Choroid plexus epithelial cell (primary cell): ENCODE results near the gene RABEPK.
"Not testable (repeated sequence)": the region's sequence is repeated elsewhere in the genome, so short reads cannot be mapped to it uniquely, and the experiment has no call there.

ENCODE experiments used
- DNase-seq: peaks from one replicate; pipeline ENCODE4 v3.0.0-alpha.2; 2010; ENCODE audit warnings: low read depth
- H3K4me3 ChIP-seq: 2 replicates; pipeline ENCODE4 v1.5.1; 2011; ENCODE audit warnings: low read depth, mild to moderate bottlenecking, control low read depth, low read length, moderate library complexity
- CTCF ChIP-seq: conservative IDR thresholded peaks from 2 replicates; pipeline ENCODE4 v1.5.1; 2011; ENCODE audit warnings: low read depth, mild to moderate bottlenecking, control low read depth, inconsistent platforms, low read length, moderate library complexity

RABEPK gene

GRCh38 chr9:125166762-125167161 lies 33.6 kb upstream of the RABEPK start:
- DNase-seq = no peak
- TF ChIP-seq CTCF = no peak
- no peak overlapping the region for H3K4me3 ChIP-seq

DNA sequence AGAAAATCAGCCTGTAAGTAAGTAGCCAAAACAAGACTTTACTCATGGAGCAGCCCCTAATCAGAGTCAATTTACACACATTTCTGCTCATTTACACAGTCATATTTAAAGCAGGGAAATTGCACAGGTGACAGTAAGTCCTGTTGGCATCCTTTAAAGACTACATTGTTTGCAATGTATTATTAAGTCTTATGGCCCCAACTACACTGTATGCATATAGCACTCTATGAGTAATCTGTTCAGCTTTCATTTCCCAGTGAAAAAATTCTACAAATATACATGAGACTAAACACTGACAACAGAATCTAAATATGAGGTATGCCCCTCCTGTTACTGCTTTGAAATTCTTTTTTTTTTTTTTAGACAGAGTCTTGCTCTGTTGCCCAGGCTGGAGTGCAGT lies 30.4 kb upstream of the RABEPK start:
- TF ChIP-seq CTCF = no peak
- DNase-seq = no peak
- H3K4me3 ChIP-seq = no peak overlapping the region

- peak; percentile 60 for DNase-seq
Measured at GRCh38 chr9:125172031-125172755, 28.1 kb upstream of the RABEPK start.

GRCh38 chr9:125176636-125177035 lies 23.7 kb upstream of the RABEPK start:
- TF ChIP-seq CTCF = no peak
- no peak for DNase-seq
- no peak overlapping the region for H3K4me3 ChIP-seq

More at GRCh38 chr9:125172031-125172755, 28.1 kb upstream of the RABEPK start:
- no peak for TF ChIP-seq CTCF
- no peak overlapping the region for H3K4me3 ChIP-seq

DNA sequence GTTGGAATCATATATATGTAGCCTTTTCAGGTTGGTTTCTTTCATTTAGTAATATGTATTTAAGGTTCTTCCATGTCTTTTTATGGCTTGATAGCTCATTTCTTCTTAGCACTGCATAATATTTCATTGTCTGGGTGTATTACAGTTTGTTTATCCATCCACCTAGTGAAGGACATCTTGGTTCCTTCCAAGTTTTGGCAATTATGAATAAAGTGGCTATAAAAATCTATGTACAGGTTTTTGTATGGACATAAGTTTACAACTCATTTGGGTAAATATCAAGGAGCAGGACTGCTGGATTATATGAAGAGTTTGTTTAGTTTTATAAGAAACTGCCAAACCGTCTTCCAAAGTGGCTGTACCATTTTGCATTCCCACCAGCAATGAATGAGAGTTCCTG lies 22.5 kb upstream of the RABEPK start:
- H3K4me3 ChIP-seq = no peak overlapping the region
- TF ChIP-seq CTCF = no peak
- DNase-seq = no peak

DNA sequence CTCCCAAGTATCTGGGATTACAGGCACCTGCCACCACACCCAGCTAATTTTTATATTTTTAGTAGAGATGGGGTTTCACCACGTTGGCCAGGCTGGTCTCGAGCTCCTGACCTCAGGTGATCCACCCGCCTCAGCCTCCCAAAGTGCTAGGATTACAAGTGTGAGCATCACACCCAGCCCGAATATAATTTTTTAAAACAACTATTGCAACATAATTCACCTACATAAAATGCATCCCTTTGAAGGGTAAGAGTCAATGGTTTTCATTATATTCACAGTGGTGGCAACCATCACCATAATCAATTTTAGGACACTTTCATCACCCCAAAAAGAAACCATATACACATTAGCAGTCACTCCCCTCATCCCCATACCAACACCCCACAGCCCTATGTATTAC lies 20.6 kb upstream of the RABEPK start:
- not testable (repeated sequence) for H3K4me3 ChIP-seq, DNase-seq

DNA sequence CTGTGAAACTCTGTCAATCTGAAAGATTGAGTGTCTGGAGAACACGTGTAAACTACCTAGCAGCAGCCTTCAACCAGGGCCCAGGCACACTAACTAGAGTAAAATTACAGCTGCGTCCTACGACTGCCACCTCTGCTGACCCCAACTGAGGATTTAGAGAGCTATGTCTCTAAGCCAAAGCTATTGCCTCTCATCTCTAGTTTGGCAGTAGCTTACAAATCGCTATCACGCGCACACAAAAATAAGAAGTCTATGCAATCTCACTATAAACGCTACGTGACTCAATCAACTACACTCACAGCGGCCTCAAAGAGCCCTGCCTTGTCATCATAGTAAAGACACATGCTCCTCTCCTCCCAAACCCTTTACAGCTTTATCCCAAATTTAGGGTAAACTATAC lies 19.5 kb upstream of the RABEPK start:
- no peak for DNase-seq
- H3K4me3 ChIP-seq = no peak overlapping the region
- TF ChIP-seq CTCF = no peak

DNA sequence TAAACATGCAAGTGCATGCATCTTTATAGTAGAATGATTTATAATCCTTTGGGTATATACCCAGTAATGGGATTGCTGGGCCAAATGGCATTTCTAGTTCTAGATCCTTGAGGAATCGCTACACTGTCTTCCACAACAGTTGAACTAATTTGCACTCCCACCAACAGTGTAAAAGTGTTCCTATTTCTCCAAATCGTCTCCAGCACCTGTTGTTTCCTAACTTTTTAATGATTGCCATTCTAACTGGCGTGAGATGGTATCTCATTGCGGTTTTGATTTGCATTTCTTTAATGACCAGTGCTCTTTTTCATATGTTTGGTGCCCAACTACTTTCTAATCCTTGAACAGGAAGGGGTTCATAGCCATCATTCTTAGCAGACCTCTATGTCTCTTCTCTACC lies 18.6 kb upstream of the RABEPK start:
- H3K4me3 ChIP-seq, DNase-seq: not testable (repeated sequence)
